Karpas-422 (cell line): Measurements from ENCODE around the gene CNOT11. TPM values are rescaled to one million over a fixed set of nuclear protein-coding genes. Genes with fewer than 3 reads are reported as not detected.
A peak's percentile ranks its signal among the peaks of the same experiment; 100 is the strongest.

Experiments used
- DNase-seq: peaks from one replicate; pipeline ENCODE4 v3.0.0-alpha.2; 2015
- H2AFZ ChIP-seq: fragments of 200-600 bp; sonication (generic); 2 replicates; pipeline ENCODE4 v1.6.1; 2014; ENCODE audit warnings: antibody characterized with exemption, low read length, mixed read lengths
- H3K27ac ChIP-seq: fragments of 200-600 bp; sonication (generic); 2 replicates; pipeline ENCODE4 v1.5.1; 2014; ENCODE audit warnings: mild to moderate bottlenecking, low read length, moderate library complexity
- H3K27me3 ChIP-seq: fragments of 200-600 bp; sonication (generic); 2 replicates; pipeline ENCODE4 v1.6.1; 2014; ENCODE audit warnings: low read length, mixed read lengths
- H3K36me3 ChIP-seq: fragments of 200-600 bp; sonication (generic); 2 replicates; pipeline ENCODE4 v1.6.1; 2014; ENCODE audit warnings: low read length, mixed read lengths; ENCODE audit not compliant: insufficient read depth
- H3K4me1 ChIP-seq: fragments of 200-600 bp; sonication (generic); 2 replicates; pipeline ENCODE4 v1.6.1; 2014; ENCODE audit warnings: mild to moderate bottlenecking, low read length, mixed read lengths
- H3K4me2 ChIP-seq: fragments of 200-600 bp; sonication (generic); 2 replicates; pipeline ENCODE4 v1.6.1; 2014; ENCODE audit warnings: low read length, low read depth, mild to moderate bottlenecking; ENCODE audit not compliant: poor library complexity, severe bottlenecking
- H3K4me3 ChIP-seq: fragments of 200-600 bp; sonication (generic); 2 replicates; pipeline ENCODE4 v1.5.1; 2014; ENCODE audit warnings: mild to moderate bottlenecking, antibody characterized with exemption, low read length, mixed read lengths
- H3K79me2 ChIP-seq: fragments of 200-600 bp; sonication (generic); 2 replicates; pipeline ENCODE4 v1.6.1; 2014; ENCODE audit warnings: mild to moderate bottlenecking, low read length, mixed read lengths
- H3K9ac ChIP-seq: fragments of 200-600 bp; sonication (generic); 2 replicates; pipeline ENCODE4 v1.6.0; 2014; ENCODE audit warnings: low read length
- H3K9me2 ChIP-seq: fragments of 200-600 bp; sonication (generic), shearing (Covaris generic); replicated peaks from 2 replicates; pipeline ENCODE4 v1.6.0; 2014; ENCODE audit warnings: mild to moderate bottlenecking, low read length, moderate library complexity; ENCODE audit not compliant: insufficient read depth
- H3K9me3 ChIP-seq: fragments of 300-700, 200-600 bp; sonication (generic); 2 replicates; pipeline ENCODE4 v1.6.1; 2014; ENCODE audit warnings: low read length, mixed read lengths
- H4K20me1 ChIP-seq: fragments of 200-600 bp; sonication (generic); 2 replicates; pipeline ENCODE4 v1.6.1; 2014; ENCODE audit warnings: mild to moderate bottlenecking, antibody characterized with exemption, low read length, low read depth; ENCODE audit not compliant: insufficient read depth
- total RNA-seq: library from RNA; depleted of rRNA; stranded (reverse); fragments of >200 nt; shearing (Covaris generic); gene quantifications from 2 replicates; pipeline ENCODE4 v1.2.3, GENCODE V29; 2014; ENCODE audit warnings: low replicate concordance

CNOT11 gene
- total RNA-seq, 1 experiment from 2014 or later, result 78.2 TPM

DNA sequence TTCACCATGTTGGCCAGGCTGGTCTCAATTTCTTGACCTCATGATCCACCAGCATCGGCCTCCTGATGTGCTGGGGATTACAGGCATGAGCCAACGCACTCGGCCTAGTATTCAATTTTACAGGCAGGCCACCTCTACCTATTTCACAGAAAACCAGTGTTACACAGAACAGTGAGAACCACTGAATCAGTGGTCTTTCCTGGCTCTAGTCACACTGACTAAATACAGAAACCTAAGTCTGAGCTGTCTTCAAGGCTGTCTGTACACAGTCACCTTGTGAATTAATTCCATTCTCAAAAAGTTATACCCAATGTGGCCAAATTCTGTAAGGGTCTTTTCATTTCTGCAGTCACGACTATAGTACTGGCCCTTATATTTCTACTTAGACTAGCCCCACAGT, 52.3 kb downstream of the CNOT11 start:
- H4K20me1 ChIP-seq, result no peaks in the 10 kb centered on the region
- DNase-seq, result no peak
- no peaks in the 10 kb centered on the region for H3K9me2 ChIP-seq
- no peaks in the 10 kb centered on the region for H3K79me2 ChIP-seq
- no peak overlapping the region for H3K4me2 ChIP-seq
- no peak overlapping the region for H3K9ac ChIP-seq
- no peaks in the 10 kb centered on the region for H3K36me3 ChIP-seq
- no peaks in the 10 kb centered on the region for H3K27me3 ChIP-seq
- H3K9me3 ChIP-seq, result no peaks in the 10 kb centered on the region
- H2AFZ ChIP-seq, result no peak overlapping the region
- no peak overlapping the region for H3K27ac ChIP-seq
- H3K4me1 ChIP-seq, result peaks cover 14% of the 10 kb centered on the region
- no peak overlapping the region for H3K4me3 ChIP-seq

DNA sequence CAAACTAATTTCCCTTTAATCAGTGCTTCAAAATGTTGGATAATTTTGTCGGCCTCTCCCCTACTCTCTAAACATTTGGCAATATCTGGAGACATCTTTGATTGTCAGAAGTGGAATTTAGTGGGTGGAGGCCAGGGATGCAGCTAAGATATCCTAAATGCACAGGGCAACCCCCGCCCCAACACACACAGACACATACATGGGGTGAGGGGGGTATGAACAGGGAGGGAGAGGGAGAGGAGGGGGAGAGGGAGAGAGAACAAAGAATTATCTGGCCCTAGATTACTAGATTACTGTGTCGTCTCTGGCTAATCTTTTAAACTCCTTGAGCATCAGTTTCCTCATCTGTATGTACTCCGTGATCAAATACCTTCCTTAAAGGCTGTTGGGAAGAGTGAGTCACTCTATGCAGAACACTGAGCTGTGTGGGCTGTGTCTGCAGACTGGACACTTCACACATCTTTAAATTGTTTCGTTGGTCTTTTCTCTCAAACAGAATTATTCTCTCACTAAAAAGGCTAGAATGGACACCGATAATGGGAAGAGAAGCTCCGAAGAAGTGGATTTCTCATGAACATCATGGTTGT, 52.9 kb downstream of the CNOT11 start:
- no peaks in the 10 kb centered on the region for H3K36me3 ChIP-seq
- no peak overlapping the region for H3K4me2 ChIP-seq
- no peak overlapping the region for H3K27ac ChIP-seq
- no peak overlapping the region for H2AFZ ChIP-seq
- no peak overlapping the region for H3K9ac ChIP-seq
- H3K9me2 ChIP-seq, result no peaks in the 10 kb centered on the region
- no peaks in the 10 kb centered on the region for H3K79me2 ChIP-seq
- no peaks in the 10 kb centered on the region for H4K20me1 ChIP-seq
- no peak overlapping the region for H3K4me3 ChIP-seq
- H3K9me3 ChIP-seq, result no peaks in the 10 kb centered on the region
- peaks cover 14% of the 10 kb centered on the region for H3K4me1 ChIP-seq
- DNase-seq, result no peak
- no peaks in the 10 kb centered on the region for H3K27me3 ChIP-seq

DNA sequence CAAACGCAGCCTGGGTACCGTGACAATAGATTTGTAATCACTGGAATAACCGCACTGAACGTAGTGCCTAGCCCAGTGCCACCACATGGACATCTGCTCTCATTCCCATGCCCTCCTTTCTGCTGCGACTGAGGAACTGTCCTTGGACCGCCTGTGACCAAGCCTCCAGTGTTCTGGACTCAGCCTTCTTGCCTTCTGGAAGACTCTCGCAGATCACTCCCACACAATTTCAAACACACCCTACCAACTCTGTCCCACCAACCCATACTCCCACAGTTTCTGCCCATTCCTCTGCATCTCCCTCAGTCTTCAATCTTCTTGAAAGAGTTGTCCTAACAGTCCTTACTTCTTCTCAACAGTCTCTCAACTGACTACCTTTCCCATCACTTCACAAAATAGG, 53.7 kb downstream of the CNOT11 start:
- no peaks in the 10 kb centered on the region for H4K20me1 ChIP-seq
- no peak overlapping the region for H3K9ac ChIP-seq
- no peak overlapping the region for H2AFZ ChIP-seq

DNA sequence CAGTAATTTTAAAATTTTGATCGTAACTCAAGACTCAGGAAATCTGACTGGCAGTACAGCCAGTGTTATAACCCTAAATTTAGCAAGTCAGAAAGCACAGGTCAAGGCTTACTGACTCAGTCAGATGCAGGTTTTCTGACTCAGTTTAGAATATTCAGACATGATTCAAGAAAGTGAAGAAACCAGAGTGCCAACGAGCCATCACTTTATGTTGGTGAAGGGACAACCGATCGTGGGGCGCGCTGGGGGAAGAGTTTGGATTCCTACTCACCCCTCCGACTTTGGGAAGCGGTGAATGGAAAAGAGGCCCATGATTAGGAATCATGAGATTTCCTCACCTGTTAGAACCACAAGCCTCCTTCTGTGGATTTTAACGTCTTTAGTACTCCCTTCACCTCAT, 54.8 kb downstream of the CNOT11 start:
- Histone ChIP-seq H3K36me3 (no peaks in the 10 kb centered on the region), H3K79me2 (no peaks in the 10 kb centered on the region), H3K4me3 (no peak overlapping the region), H3K27me3 (no peaks in the 10 kb centered on the region), H3K27ac (no peak overlapping the region), H3K9me2 (no peaks in the 10 kb centered on the region), H3K9me3 (no peaks in the 10 kb centered on the region), H3K4me2 (peak overlapping the region; percentile 60), H3K9ac (no peak overlapping the region), H4K20me1 (no peaks in the 10 kb centered on the region), H2AFZ (no peak overlapping the region), H3K4me1 (peaks cover 14% of the 10 kb centered on the region)
- no peak for DNase-seq

More for the DNA sequence above, 53.7 kb downstream of the CNOT11 start:
- Histone ChIP-seq H3K27me3 (no peaks in the 10 kb centered on the region), H3K36me3 (no peaks in the 10 kb centered on the region), H3K4me2 (no peak overlapping the region), H3K4me1 (peaks cover 14% of the 10 kb centered on the region), H3K79me2 (no peaks in the 10 kb centered on the region), H3K9me3 (no peaks in the 10 kb centered on the region), H3K9me2 (no peaks in the 10 kb centered on the region), H3K4me3 (no peak overlapping the region), H3K27ac (no peak overlapping the region)
- DNase-seq, result no peak

DNA sequence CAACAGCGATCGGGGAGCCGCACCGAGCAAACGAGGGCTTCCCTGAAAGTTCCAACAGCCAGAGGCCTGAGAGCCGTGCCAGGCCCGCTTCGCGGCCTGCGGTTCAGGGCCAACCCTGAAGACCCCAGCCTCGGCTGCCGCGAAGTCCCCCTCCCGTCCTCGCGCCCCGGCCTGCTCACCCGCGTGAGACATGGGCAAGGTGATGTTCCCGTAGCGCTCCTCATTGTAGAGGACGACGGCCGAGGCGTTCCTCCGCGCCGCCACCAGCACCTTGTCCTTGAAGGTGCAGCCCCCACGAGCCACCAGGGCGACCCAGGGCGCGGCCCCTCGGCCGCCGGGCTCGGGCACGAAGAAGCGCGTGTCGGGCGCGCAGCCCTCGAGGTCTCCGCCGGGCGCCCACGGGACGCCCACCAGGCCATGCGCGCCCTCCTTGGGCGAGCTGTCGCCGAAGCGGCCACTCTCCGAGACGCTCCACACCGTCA, 55.3 kb downstream of the CNOT11 start:
- no peak for DNase-seq

DNA sequence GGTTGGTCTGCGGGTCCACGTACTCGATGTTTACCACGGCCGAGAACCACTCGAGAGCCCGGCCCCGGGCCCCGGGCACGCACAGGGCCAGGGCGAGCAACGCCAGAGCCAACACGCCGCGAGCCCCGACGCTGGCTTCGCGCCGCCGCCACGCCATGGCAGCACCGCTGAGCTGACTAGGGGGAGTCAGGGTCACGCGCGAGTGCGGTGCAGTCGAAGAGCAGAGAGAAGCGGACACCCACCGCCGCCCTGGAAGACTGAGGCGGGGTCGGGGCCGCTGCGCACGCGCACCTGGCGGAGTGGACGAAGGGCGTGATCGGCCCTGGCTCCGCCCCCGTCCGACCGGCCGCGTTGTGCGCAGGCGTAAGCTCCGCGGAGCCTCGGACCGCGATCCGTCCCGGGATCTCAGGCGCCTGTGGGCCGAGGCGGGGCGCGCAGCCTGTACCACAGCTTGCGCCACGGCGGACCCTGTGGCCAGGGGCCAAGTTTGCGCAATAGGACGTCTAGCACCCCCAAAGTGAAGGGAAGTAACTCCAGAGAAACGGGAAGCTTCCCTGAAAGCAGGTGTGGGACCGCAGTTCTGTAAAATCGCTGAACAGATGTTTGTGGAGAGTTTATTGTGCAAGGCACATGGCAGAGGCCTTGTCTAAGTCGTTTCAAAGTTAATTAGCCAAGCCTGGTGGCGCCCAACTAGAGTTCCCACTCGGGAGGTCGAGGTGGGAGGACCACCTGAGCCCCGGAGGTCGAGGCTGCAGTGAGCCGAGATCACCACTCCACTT, 55.9 kb downstream of the CNOT11 start, which contains the start of gene RNF149:
Gene RNF149 (minus strand): TSS at position 270 of the 779 bp plus-strand sequence. CDS start 113 bp downstream, at position 157.
- Histone ChIP-seq H3K79me2 (no peaks in the 10 kb centered on the region), H2AFZ (peak within 1 kb of the TSS; percentile 96), H3K9me2 (no peaks in the 10 kb centered on the region), H3K4me3 (peak within 1 kb of the TSS; percentile 68), H3K36me3 (no peaks in the 10 kb centered on the region), H3K27ac (no peak within 1 kb of the TSS), H4K20me1 (no peaks in the 10 kb centered on the region), H3K9me3 (no peaks in the 10 kb centered on the region), H3K4me1 (peaks cover 14% of the 10 kb centered on the region), H3K27me3 (no peaks in the 10 kb centered on the region), H3K4me2 (peak within 1 kb of the TSS; percentile 60), H3K9ac (peak within 1 kb of the TSS; percentile 56)
- peak; percentile 87 for DNase-seq

More for the DNA sequence above, 55.3 kb downstream of the CNOT11 start:
- Histone ChIP-seq H4K20me1 (no peaks in the 10 kb centered on the region), H3K79me2 (no peaks in the 10 kb centered on the region), H3K4me3 (peak overlapping the region; percentile 68), H3K27me3 (no peaks in the 10 kb centered on the region), H2AFZ (peak overlapping the region; percentile 96), H3K9me2 (no peaks in the 10 kb centered on the region), H3K36me3 (no peaks in the 10 kb centered on the region), H3K4me1 (peaks cover 14% of the 10 kb centered on the region), H3K4me2 (peak overlapping the region; percentile 60), H3K27ac (no peak overlapping the region), H3K9me3 (no peaks in the 10 kb centered on the region), H3K9ac (peak overlapping the region; percentile 56)

DNA sequence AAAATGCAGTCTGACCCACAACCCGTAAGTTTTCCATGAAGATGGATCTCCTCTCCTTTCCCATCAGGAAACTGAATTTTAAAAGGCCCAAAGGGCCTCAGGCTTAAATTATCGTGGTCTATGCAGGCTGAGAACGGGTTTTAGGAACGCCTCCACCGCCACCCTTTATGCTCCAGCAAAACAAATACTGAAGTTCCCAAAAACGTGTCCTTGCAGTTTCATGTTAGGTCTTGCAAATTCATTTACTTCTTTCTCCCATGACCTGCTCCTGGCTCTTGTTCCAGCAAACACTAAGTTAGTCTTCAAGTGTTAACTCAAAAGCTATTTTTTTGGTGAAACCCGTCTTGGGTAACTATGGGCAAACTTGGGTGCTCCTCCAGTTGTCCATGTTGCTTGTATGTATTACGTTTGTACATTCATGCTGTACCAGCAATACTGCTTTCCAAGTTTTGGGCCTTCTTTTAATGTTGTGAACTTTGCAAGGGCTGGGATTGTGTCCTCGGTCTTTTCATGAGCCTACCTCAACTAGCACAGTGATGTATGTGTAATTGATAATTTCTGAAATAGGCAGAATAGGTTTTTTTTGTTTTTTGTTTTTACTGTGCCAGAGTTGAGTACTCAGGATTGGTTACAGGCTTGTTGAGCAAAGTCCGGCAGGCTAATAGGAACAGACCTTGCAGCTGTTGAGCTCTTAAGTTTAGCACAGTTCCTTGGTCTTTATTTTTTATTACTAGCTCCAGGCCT, 57.6 kb downstream of the CNOT11 start:
- DNase-seq, result no peak
- peaks cover 14% of the 10 kb centered on the region for H3K4me1 ChIP-seq

More for the DNA sequence above, 57.6 kb downstream of the CNOT11 start:
- H3K4me3 ChIP-seq, result no peak overlapping the region
- H2AFZ ChIP-seq, result no peak overlapping the region
- no peaks in the 10 kb centered on the region for H3K9me3 ChIP-seq
- H3K79me2 ChIP-seq, result no peaks in the 10 kb centered on the region
- H3K27ac ChIP-seq, result no peak overlapping the region
- no peaks in the 10 kb centered on the region for H4K20me1 ChIP-seq
- no peak overlapping the region for H3K9ac ChIP-seq
- H3K27me3 ChIP-seq, result no peaks in the 10 kb centered on the region
- H3K4me2 ChIP-seq, result no peak overlapping the region
- H3K9me2 ChIP-seq, result no peaks in the 10 kb centered on the region
- H3K36me3 ChIP-seq, result no peaks in the 10 kb centered on the region
